Right renal pelvis (tissue), 4 donors: ENCODE measurements around the gene SHC4. TPM values are rescaled to one million over a fixed set of nuclear protein-coding genes. Genes with fewer than 3 reads are reported as not detected.
"Not testable (repeated sequence)": the region's sequence is repeated elsewhere in the genome, so short reads cannot be mapped to it uniquely, and the experiment has no call there.

Experiments
- DNase-seq, 4 donors: peaks; one replicate each; pipeline ENCODE4 v3.0.0-alpha.2; 2013; ENCODE audit warnings: low read depth in 4 of 4, low spot score in 3 of 4, missing footprints in 1 of 4
- polyA plus RNA-seq, 4 donors: library from polyadenylated mRNA; unstranded; fragments of 120-200 nt; gene quantifications; one replicate each; pipeline ENCODE4 v1.2.1, GENCODE V29; 2013; ENCODE audit not compliant: insufficient read length in 4 of 4

The SHC4 gene
- polyA plus RNA-seq, 4 donors = 2.0 to 3.5 (median 3.1) TPM

- DNase-seq = no peak
These were observed 160.9 kb downstream of the SHC4 start for GRCh38 chr15:48802867-48803266.

GRCh38 chr15:48802257-48802656, 161.5 kb downstream of the SHC4 start:
- DNase-seq = no peak

GRCh38 chr15:48800811-48801455, 162.8 kb downstream of the SHC4 start:
- DNase-seq = peak in 1 of 4 donors; percentile 28

GRCh38 chr15:48800245-48800644, 163.5 kb downstream of the SHC4 start:
- DNase-seq = no peak

GRCh38 chr15:48798319-48798718, 165.4 kb downstream of the SHC4 start:
- no peak for DNase-seq

- DNase-seq = no peak
These were observed 166.8 kb downstream of the SHC4 start for GRCh38 chr15:48796930-48797329.

GRCh38 chr15:48796521-48796920, 167.2 kb downstream of the SHC4 start:
- DNase-seq = no peak

- no peak for DNase-seq
These were observed 167.8 kb downstream of the SHC4 start for GRCh38 chr15:48795901-48796300.

- no peak for DNase-seq
These were observed 169.0 kb downstream of the SHC4 start for GRCh38 chr15:48794697-48795134.

GRCh38 chr15:48792408-48792807, 171.3 kb downstream of the SHC4 start:
- DNase-seq = no peak

GRCh38 chr15:48790466-48791115, 173.1 kb downstream of the SHC4 start:
- not testable (repeated sequence) for DNase-seq

- no peak for DNase-seq
These were observed 178.0 kb downstream of the SHC4 start for GRCh38 chr15:48785712-48786111.

GRCh38 chr15:48785195-48785594, 178.5 kb downstream of the SHC4 start:
- no peak for DNase-seq

GRCh38 chr15:48784756-48785155, 179.0 kb downstream of the SHC4 start:
- no peak for DNase-seq

GRCh38 chr15:48782911-48783310, 180.8 kb downstream of the SHC4 start:
- DNase-seq = no peak

GRCh38 chr15:48781481-48782081, 182.1 kb downstream of the SHC4 start:
- DNase-seq = no peak

- no peak for DNase-seq
These were observed 182.7 kb downstream of the SHC4 start for GRCh38 chr15:48781017-48781416.

- no peak for DNase-seq
These were observed 185.4 kb downstream of the SHC4 start for GRCh38 chr15:48778331-48778730.

- no peak for DNase-seq
These were observed 185.9 kb downstream of the SHC4 start for GRCh38 chr15:48777645-48778330.

- no peak for DNase-seq
These were observed 188.2 kb downstream of the SHC4 start for GRCh38 chr15:48775546-48775945.

- DNase-seq = no peak
These were observed 189.2 kb downstream of the SHC4 start for GRCh38 chr15:48774484-48774883.
